H1 (cell line): ENCODE data around the gene CASZ1.

Source experiments
- CTCF ChIP-seq, 3 experiments: IDR thresholded peaks; 1 replicate in 2 of 3; 2 replicates in 1 of 3; pipeline versions ENCODE4 v1.5.1 to v1.6.1; 2011; ENCODE audit warnings: low read length in 3 of 3, mild to moderate bottlenecking in 3 of 3, inconsistent platforms in 2 of 3, low read depth in 1 of 3, moderate library complexity in 1 of 3; ENCODE audit not compliant: insufficient read depth in 1 of 3; ENCODE audit errors: control extremely low read depth in 1 of 3
- EZH2 ChIP-seq: fragments of 200-600 bp; sonication (generic); IDR thresholded peaks from 2 replicates; pipeline ENCODE4 v1.7.1; 2012; ENCODE audit warnings: low read depth, mild to moderate bottlenecking, moderate library complexity, low read length, inconsistent platforms; ENCODE audit not compliant: severe bottlenecking
- POLR2A ChIP-seq, 2 experiments: IDR thresholded peaks; 1 replicate in 1 of 2; 2 replicates in 1 of 2; pipeline ENCODE4 v1.6.1; 2011; ENCODE audit warnings: low read depth in 2 of 2, low read length in 2 of 2, mild to moderate bottlenecking in 2 of 2; ENCODE audit errors: control extremely low read depth in 1 of 2
- POLR2AphosphoS5 ChIP-seq: IDR thresholded peaks from 2 replicates; pipeline ENCODE4 v1.6.1; 2011; ENCODE audit warnings: low read depth, low read length

- no peak for TF ChIP-seq EZH2
- no peak for TF ChIP-seq POLR2AphosphoS5
- TF ChIP-seq CTCF (IDR thresholded peaks at IDR 0.05; ENCODE audit: control extremely low read depth in 1 of 3, insufficient read depth in 1 of 3, low read depth in 1 of 3, low read length in 3 of 3), result no peak
- TF ChIP-seq POLR2A (IDR thresholded peaks at IDR 0.05; ENCODE audit: control extremely low read depth in 1 of 2, low read depth in 2 of 2, low read length in 2 of 2), result no peak
Observed at GRCh38 chr1:10671622-10672342, 124.7 kb downstream of the CASZ1 start.
